Stimulated activated CD4-positive, alpha-beta T cell treated with anti-CD3 and anti-CD28 coated beads, Interleukin-1b, Interleukin-23, amount 100 ng/mL, for 1 hour (primary cell): Measurements from ENCODE around the gene RIOX2.

Source experiments
- DNase-seq, 2 donors: peaks; one replicate each; pipeline ENCODE4 v3.0.0-alpha.2; 2020; ENCODE audit warnings: low read depth in 2 of 2

RIOX2 gene

DNA sequence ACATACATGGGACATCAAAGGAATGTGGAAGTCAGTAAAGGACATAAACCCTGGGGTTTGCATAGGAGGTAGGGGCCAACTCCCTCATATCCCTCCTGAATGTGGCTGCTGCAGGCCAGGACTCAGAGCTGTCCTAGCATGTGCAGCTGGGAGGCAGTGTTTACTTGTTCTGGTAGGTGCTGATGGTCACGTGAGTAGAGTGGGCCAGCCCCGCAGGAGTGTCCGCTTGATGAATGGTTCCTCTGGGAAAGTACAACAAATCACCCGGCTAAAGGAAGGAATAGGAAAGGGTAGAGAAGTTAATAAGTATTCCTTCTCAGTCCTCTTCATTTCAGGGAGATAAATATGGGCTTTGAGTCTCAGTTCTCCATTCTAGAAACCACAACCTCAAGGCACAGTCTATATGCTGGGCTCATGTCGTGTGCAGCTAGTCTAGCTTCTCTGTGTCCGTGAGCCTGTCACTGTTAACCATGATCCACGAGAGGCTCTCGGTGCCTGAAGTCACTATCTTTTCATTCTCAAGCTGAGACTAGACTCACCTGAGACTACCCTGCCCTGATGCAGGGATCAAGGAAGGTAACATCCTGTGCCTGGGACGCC, 17.9 kb downstream of the RIOX2 start:
- DNase-seq = no peak

- DNase-seq = no peak
Measured at GRCh38 chr3:97952872-97953271, 19.4 kb downstream of the RIOX2 start.

GRCh38 chr3:97952280-97952679, 20.0 kb downstream of the RIOX2 start:
- no peak for DNase-seq

DNA sequence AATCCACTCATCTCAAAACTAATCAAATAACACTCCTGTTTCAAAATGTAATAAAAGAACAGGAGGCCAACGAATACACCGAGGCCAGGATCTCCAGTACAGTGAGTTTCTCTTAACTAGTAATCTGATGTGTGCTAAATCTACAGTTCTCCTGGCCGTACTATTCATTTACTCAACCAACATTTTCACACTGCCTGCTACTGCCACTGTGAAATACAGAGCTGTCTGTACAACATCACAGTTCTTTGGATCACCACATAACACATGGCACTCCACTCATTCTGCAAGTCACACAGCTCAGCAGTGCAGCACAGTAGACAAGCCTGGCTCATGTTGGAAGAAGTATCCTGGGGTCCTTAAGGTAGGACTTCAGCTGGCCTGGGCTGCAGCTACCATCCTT, 21.9 kb downstream of the RIOX2 start:
- no peak for DNase-seq

DNA sequence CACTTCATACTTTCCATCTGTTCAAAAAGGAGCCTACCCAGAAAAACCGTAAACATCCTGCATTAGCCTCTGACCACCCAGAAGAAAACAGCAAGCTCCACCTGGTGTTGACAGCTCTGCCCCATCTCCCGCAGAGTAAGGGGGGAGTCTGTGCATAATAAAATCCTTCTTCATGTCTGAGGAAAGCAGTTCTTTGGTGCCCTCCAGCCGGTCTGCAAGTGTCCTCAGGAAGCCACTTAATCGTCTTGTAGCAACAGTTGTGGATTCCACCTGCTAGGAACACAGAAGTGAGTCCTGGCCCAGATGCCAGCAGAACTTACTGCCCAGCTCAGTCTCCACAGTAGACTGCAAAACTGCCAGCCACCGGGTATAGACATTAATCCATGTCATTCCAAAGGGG, 22.5 kb downstream of the RIOX2 start:
- DNase-seq = no peak

DNA sequence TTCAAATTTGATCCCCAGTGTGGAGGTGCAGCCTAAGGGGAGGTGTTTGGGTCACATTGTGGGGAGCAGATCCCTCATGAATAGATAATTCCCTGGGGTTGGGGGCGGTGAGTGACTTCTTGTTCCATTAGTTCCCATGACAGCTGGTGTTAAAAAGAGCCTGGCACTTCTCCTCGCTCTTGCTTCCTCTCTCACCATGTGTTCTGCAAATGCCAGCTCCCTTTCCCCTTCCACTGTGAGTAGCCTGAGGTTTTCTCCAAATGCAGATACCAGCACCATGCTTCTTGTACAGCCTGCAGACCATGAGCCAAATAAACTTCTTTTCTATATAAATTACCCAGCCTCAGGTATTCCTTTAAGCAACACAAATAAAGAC, 23.1 kb downstream of the RIOX2 start:
- DNase-seq = no peak

GRCh38 chr3:97948351-97949109, 23.7 kb downstream of the RIOX2 start:
- DNase-seq = no peak

- no peak for DNase-seq
Measured at GRCh38 chr3:97942801-97943546, 29.3 kb downstream of the RIOX2 start.

DNA sequence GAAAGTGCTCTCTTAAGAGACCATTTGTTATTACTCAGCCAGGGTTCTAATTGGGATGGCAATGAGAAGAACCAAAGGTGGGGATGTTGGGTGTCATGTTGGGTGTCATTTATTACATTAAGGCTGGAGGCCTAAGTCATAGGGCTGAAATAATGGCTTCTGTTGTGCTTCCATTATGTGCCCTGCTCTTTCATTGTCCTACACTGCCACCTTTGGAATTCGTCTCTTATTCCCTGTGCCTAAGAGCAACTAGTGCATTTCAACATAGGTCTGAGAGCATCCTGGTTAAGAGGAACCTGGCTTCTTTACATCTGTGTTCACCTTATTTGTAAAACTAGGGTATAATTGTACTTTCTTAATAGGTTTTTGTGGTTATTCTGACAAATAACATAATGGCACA, 32.2 kb downstream of the RIOX2 start:
- no peak for DNase-seq

- no peak for DNase-seq
Measured at GRCh38 chr3:97939401-97939800, 32.8 kb downstream of the RIOX2 start.

GRCh38 chr3:97938444-97938843, 33.8 kb downstream of the RIOX2 start:
- DNase-seq = no peak

DNA sequence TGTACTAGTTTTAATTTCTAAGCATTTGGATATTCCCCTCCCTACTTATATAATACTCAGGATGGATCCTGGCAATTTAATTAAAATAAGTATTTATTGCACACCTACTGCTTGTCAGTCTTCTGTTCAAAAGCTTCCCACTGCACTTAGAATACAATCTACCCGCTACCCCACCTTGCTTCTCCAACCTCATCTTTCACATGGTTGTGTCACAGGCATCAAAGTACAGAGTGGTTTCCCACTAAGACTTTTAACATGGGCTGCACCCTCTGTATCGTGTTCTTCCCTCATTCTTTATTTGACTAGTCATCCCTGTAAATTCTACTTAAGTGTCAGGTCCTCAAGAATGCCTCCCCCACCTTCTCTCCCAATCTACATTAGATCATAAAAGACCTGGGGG, 35.0 kb downstream of the RIOX2 start:
- no peak for DNase-seq

GRCh38 chr3:97935842-97936241, 36.4 kb downstream of the RIOX2 start:
- no peak for DNase-seq

- no peak for DNase-seq
Measured at GRCh38 chr3:97934980-97935695, 37.1 kb downstream of the RIOX2 start.

DNA sequence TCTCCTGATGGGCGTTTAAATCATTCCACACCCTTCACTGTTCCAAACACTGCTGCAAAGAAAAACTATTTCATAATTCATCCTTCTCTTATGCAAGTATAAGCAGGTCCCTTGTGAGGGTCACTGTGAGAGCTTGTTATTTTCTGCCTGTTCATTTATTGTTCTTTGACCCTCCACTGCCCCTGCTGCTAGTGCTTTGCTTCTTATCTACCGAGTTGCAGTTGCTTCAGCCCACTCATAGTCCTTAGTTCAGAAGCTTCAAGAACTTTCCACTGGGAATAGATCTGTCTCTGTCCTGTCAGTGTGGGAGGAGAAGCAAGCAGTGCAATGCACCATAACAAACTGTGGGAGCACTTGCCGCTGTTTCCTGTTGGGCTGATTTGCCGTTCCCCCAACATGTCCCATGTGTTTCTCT, 39.8 kb downstream of the RIOX2 start:
- no peak for DNase-seq

- no peak for DNase-seq
Measured at GRCh38 chr3:97931218-97931617, 41.0 kb downstream of the RIOX2 start.

DNA sequence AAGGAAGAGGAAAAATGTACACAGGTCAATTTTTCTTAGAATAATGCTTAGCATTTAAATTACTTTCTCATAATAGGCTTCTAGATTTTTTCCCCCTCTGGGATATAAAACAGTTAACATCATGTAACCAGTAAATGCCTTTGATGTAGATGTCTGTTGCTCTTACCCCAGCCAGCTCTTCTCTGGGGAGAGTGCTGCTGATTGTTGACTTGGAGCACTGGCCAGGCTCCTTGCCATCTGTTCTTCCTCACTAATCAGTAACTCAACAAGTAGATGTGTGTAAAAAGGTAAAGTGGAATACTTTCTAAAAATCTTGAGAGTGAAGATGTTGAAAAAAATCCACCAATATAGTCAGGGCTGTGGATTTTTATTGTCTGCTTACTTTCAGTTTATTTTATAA, 42.2 kb downstream of the RIOX2 start:
- DNase-seq = no peak

DNA sequence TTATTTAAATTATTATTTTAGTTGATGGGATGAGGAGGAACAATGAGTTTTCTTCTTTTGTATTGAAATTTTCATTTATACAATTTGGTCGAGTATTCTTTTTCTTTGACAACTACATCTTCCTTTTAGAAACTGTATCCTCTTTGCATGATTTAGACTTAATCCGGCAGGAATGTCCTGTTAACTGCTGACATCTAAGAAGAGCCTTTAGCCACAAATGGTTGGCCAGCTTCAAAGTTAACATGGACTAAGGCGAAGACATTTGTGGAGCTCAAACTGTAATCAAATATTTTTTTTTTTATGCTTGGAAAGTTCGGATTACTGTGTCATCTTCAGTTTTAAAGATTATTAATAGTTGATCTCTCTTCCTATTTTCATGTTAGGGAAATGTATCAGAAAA, 43.2 kb downstream of the RIOX2 start:
- no peak for DNase-seq

DNA sequence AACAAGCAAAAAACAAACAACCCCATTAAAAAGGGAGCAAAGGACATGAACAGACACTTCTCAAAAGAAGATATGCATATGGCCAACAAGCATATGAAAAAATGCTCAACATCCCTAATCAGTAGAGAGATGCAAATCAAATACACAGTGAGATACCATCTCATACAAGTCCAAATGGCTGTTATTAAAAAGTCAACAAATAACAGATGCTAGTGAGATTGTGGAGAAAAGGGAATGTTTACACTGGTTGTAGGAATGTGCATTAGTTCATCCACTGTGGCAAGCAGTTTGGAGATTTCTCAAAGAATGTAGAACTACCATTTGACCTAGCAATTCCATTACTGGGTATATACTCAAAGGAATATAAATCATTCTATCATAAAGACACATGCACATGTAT, 44.5 kb downstream of the RIOX2 start:
- no peak for DNase-seq

DNA sequence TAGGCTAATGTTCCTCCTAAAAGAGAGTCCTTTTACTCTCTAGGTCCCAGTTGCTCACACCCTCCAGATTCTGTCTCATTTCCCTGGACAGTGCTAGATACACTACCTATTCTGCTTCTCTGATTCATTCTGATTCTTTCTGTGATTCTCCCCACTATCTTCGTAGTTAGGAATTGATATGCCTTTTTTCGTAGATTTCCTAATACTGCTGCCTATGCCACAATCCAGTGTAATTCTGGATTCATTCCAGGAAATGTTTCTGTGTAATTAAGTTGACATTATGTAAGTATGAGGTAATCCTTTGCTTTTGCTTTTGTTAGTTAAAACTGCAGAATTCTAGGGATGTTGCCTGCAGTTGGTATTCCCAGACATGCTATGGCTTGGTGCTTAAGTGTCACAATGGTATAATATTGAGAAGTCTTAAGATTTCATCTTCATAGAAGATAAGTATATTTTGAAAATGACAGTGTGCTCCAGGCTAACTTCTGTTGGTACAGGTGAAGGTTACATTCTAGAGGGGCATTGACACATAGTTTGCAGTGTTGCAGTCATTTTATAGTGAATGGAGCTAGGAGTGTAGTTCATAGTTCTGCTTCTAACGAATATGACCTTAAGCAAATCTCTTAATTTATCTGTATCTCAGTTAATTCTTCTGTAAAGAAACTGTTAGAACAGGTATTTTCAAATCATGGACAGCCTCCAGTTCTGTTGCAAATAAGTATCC, 54.3 kb downstream of the RIOX2 start:
- no peak for DNase-seq

- no peak for DNase-seq
Measured at GRCh38 chr3:97916576-97916975, 55.7 kb downstream of the RIOX2 start.

- no peak for DNase-seq
Measured at GRCh38 chr3:97914388-97914787, 57.8 kb downstream of the RIOX2 start.
